HG03025 (cell line): ENCODE measurements around the gene PEX16.

Source experiments
- ATAC-seq: cut with Tn5 transposase; IDR thresholded peaks from one replicate; pipeline ENCODE4 v1.9.1; 2021; ENCODE audit warnings: mild to moderate bottlenecking, moderate library complexity; ENCODE audit not compliant: unreplicated experiment, low FRiP score

The PEX16 gene

DNA sequence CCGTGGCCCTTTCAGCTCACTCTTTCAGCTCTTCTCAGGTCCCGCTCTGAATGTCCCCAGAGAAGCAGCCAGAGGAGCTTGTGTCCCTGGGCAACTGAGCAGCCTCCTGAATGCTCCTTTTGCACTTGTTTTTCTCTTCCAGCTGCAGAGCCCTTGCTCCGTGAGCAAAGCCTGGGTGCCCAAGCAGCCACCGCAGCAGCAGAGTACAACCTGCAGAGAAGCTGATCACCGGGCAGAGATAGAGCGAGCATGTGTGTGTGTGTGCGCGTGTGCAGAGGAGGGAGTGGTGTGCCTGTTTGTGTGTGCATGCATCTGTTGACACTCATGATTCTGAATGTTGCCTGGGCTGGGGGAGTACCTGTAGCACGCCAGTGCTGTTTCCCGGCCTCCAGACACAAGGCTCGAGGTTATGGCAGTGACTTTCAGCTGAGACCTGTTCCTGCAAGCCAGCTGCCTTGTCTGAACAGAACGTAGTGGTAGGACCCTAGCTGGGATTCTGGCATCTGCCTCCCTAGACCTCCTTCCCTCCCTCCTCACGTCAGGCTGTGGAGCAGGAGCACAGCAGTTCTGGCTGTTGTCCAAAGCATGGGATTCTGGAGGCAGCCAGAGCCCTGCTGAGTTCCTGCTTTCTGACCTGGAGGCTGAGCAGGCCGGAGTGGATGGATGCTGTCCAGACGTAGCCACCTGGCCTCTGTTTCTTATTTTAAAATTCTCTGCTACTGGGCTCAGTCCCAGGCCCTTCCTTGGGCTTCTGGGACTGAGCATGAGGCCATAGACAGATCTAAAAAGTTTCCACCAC is 36.7 kb downstream of the PEX16 start:
- ATAC-seq = no peak

DNA sequence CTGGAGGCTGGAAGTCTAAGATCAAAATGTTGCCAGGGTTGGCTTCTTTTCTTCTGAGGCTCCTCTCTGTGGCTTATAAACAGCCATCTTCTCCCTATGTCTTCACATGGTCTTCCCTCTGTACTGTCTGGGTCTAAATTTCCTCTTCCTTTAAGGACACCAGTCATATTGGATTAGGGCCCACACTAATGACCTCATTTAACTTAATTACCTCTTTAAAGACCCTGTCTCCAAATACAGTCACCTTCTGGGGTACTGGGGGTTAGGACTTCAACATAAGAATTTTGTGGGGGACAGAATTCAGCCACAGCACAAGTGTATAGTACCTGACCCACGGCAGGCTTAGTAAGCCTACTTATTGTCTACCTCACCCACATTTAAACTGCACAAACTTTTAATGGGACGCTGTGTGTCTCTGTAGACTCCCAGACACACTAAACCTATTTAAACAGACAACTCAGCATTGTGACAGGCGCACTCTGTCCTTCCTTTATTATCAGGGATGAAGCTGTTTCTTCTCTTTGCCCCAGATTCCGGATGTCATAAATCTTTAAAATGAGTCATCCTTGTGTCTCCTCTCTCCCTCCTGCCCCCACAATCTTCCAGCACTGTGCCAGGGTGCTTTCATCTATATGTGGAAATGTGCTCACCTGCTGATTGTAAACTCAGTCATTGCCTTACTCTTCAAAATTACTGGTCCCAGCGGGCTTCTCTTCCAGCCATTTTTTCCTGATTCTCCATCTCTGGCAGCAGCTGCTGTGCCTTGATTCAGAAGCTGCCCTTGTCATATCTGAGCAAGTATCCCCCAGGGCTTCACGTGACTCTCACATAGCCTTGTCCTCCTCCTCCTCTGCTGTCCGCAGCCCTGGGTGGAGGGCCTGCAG is 37.6 kb downstream of the PEX16 start:
- ATAC-seq = no peak

DNA sequence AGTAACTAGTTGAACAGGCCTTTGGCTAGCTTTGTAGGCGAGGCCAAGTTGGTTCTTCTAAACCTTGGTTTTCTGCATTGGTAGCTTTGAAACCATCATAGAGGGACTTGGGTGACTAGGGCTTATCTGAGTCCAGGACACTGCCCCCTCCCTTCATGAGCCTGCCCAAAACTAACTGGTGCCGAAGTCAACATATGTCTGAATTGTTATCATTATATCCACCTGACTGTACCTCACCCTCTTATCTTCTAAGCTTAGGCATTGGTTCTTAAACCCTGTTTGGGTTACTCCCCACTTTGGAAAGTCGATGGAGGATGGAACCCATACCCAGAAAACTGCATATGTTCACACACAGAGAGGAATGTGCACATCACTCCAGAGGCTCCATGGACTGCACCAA is 39.8 kb downstream of the PEX16 start:
- ATAC-seq = no peak

DNA sequence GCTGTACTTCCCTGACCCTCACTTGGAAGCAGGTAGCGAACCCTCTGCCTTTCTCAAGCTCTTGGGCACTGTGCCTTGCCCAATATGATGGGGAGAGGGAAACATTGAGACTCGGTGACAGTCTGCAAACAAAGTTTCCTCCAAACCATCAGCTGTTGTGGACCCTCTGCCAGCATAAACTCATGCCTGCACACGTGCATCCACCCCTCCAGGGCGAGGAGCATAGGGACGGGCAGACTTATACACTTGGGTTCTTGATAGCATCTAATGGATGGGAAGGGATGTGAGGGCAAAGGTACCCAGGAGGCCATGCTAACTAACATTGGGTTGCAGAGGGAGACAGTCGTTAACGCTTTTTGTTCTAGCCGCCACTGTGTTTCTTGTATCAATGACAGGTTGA is 40.5 kb downstream of the PEX16 start:
- no peak for ATAC-seq

DNA sequence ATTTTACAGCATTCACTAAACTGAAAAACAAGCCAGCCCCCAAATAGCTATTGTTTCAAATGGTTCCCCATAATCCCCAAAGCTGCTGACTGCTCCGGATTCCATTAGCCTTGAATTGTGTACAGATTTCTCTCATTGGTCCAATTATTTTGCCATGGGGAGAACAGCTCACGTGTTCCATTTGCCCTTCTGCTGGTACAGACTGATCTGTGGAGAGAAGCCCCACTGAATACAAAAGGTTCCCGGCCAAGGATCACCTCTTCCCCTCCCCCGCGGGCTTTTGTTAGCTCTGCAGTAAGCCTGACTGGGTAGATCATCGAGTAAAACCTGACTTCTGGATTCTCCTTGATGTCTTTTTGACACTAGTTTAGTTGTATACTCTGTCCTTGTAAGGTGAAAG is 41.3 kb downstream of the PEX16 start:
- ATAC-seq = no peak

DNA sequence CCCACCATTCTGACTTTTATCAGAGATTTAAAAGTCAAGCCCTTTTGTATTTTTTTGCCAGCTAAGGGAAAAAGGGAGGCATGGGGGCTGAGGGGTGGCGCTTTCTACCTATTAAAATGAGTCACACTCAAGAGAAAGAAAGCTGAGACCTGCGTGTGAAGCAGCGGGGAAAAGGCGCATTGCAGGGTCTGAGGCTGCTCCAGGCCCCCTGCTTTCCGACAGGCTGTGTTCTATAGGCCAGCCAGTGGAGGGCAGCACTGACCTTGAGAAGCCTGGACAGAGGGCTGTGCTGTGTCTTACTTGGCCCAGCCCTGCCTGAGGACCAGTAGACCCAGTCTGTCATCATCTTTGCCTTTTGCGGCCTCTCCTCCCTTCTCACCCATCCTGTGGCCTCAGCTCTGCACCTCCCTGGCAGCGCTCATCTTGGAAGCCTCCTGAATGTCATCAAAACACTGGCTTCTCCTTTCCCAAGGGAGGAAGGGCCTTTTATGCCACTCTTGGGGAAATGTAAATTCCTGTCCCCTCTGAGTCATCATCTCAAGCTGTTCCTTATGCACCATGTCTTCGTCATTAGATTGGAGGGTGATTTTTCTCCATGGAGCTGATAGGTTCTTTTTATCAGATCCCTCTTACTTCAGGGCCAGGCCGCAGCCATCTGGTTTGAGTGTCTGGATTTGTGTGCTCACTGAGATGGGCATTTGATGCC is 44.9 kb downstream of the PEX16 start:
- no peak for ATAC-seq

DNA sequence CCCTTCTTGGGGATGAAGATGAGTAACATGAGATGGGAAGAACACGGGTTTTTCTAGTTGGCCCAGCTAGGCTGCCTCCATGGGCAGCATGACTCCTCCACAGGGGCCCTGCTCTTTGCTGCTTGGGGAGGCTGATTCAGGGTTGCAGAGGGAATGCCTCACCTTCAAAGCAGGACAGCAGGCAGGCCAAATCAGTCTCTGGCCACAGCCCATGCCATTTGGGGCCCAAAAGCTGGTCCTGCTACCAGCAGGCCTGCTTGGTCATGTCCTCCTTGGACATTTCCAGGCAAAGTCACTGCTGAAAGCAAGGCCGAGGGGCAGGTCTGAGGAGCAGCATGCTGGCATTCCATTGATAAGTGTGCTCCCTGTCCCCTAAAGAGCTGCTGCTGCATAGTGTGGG is 46.0 kb downstream of the PEX16 start:
- no peak for ATAC-seq

DNA sequence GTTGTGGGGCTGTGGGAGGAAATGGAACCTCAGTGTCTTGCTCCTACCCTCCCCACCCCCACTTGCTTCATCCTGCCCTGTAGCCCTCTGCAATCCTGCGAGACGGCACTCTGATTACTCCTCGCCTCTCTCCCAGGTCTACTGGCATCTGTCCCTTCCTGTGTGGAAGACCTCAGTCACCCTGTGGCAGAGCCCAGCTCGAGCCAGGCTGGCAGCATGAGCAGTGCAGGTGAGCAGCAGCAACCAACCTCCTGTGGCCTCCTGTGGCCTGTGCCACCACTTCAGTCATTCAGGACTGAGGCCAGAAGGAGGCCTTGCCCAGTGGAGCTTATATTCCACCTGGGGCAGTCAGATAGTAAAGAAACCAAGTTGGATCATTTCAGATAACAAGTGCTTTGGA is 47.0 kb downstream of the PEX16 start:
- ATAC-seq = no peak

DNA sequence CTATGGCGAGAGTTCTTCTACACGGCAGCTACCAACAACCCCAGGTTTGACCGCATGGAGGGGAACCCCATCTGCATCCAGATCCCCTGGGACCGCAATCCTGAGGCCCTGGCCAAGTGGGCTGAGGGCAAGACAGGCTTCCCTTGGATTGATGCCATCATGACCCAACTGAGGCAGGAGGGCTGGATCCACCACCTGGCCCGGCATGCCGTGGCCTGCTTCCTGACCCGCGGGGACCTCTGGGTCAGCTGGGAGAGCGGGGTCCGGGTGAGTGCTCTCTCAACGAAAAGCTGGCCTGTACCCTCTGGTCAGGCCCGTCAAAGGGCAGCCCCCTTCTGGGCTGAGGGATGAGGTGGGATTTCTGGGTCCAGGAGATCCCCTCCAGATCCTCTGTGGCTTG is 48.1 kb downstream of the PEX16 start:
- ATAC-seq = no peak

DNA sequence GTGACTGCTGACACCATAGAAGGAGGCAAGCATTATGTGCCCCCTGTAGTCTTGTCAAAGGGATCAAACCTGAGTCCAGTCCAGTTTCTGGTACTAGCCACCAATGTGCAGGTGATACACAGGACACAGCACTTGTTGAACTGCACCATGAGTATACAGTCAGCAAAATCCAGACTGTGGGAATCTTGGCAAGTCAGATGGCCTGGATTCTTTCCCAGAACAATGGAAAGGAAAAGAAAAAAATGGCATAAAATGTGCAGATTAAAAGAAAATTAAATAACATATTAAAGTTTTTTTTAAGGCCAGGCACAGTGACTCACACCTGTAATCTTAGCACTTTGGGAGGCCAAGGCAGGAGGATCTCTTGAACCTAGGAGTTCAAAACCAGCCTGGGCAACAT is 53.6 kb downstream of the PEX16 start:
- no peak for ATAC-seq

DNA sequence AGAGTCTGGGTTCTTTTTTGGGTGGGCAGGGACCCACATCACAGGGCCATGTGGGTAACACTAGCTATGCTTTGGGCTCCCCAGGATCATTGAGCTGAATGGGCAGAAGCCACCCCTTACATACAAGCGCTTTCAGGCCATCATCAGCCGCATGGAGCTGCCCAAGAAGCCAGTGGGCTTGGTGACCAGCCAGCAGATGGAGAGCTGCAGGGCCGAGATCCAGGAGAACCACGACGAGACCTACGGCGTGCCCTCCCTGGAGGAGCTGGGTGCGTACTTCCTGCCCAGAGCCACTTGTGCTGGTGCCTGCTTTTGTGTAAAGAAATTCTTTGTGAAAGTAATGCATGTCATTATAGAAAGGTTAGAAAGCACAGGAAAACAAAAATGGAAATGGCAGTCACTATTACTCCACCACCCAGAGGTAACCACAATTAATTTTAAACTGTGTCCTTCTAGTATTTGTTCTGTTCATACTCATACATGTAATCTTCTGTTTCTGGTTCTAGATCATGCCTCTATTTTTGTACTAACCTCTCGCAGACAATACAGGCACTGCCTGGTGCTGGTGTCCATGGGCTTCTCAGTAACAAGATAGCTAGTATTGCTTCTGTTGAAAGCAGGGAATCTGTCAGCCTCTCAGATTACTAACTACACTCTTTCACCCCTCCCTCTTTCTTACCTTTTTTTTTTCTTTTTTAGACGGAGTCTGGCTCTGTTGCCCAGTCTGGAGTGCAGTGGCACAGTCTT is 56.7 kb downstream of the PEX16 start:
- ATAC-seq = no peak

DNA sequence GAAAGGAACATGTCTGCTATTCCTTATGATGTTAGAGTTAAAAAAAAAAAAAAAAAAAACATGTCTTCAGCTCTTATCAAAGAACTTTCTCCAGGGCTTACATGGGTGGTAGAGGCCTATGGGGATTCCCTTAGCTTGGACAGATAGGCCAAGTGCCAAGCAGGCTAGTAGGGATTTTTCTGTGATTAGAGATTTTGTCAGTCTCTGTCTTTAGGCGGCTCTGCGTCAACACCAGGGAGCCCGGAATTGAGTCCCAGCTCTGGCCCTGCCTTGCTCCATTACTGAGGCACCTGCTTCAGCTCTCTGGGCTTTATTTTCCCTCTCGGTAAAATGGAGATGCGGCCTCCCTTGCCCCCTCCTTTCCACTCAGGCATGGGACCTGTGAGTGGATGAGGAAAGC is 57.3 kb downstream of the PEX16 start:
- no peak for ATAC-seq
